MM.1S (cell line): ENCODE results near the gene SPIRE1.

Experiments
- DNase-seq: peaks from one replicate; pipeline ENCODE4 v3.0.0-alpha.2; 2015
- H2AFZ ChIP-seq: fragments of 300-600 bp; sonication (generic); 2 replicates; pipeline ENCODE4 v1.6.0; 2016; ENCODE audit warnings: antibody characterized with exemption, low read length
- H3F3A ChIP-seq: fragments of 300-600 bp; sonication (generic); 2 replicates; pipeline ENCODE4 v1.6.1; 2016; ENCODE audit warnings: mild to moderate bottlenecking, antibody characterized with exemption, low read length, moderate library complexity, mixed read lengths; ENCODE audit not compliant: insufficient read depth
- H3K27ac ChIP-seq: fragments of 300-600 bp; sonication (generic); 2 replicates; pipeline ENCODE4 v1.5.1; 2016; ENCODE audit warnings: mild to moderate bottlenecking, low read length
- H3K27me3 ChIP-seq: fragments of 300-600 bp; sonication (generic); replicated peaks from 2 replicates; pipeline ENCODE4 v1.6.0; 2016; ENCODE audit warnings: low read length; ENCODE audit not compliant: insufficient read depth
- H3K36me3 ChIP-seq: fragments of 300-600 bp; sonication (generic); replicated peaks from 2 replicates; pipeline ENCODE4 v1.6.1; 2016; ENCODE audit warnings: mild to moderate bottlenecking, low read length, mixed read lengths; ENCODE audit not compliant: insufficient read depth
- H3K4me1 ChIP-seq: fragments of 300-600 bp; sonication (generic); 2 replicates; pipeline ENCODE4 v1.6.1; 2016; ENCODE audit warnings: low read length, mixed read lengths
- H3K4me2 ChIP-seq: fragments of 300-600 bp; sonication (generic); 2 replicates; pipeline ENCODE4 v1.6.0; 2016; ENCODE audit warnings: low read depth, low read length
- H3K4me3 ChIP-seq: fragments of 300-600 bp; sonication (generic); 2 replicates; pipeline ENCODE4 v1.5.1; 2016; ENCODE audit warnings: low read length, mixed read lengths
- H3K79me2 ChIP-seq: fragments of 300-600 bp; sonication (generic); 2 replicates; pipeline ENCODE4 v1.6.1; 2016; ENCODE audit warnings: mixed run types, low read length, mixed read lengths
- H3K9ac ChIP-seq: fragments of 300-600 bp; sonication (generic); 2 replicates; pipeline ENCODE4 v1.6.1; 2016; ENCODE audit warnings: low read length, mixed read lengths
- H3K9me2 ChIP-seq: fragments of 300-600 bp; sonication (generic); replicated peaks from 2 replicates; pipeline ENCODE4 v1.6.1; 2016; ENCODE audit warnings: mild to moderate bottlenecking, low read length, mixed read lengths; ENCODE audit not compliant: insufficient read depth
- H3K9me3 ChIP-seq: fragments of 300-600 bp; sonication (generic); replicated peaks from 2 replicates; pipeline ENCODE4 v1.6.1; 2016; ENCODE audit warnings: mild to moderate bottlenecking, low read length, mixed read lengths; ENCODE audit not compliant: insufficient read depth
- H4K20me1 ChIP-seq: fragments of 300-600 bp; sonication (generic); 2 replicates; pipeline ENCODE4 v1.6.1; 2016; ENCODE audit warnings: mild to moderate bottlenecking, low read length, moderate library complexity, mixed read lengths; ENCODE audit not compliant: insufficient read depth
- CTCF ChIP-seq: fragments of 300-600 bp; sonication (generic); IDR thresholded peaks from 2 replicates; pipeline ENCODE4 v1.5.1; 2016; ENCODE audit warnings: antibody characterized with exemption, low read length, mixed read lengths
- EZH2 ChIP-seq: fragments of 300-600 bp; sonication (generic); optimal IDR thresholded peaks from 2 replicates; pipeline ENCODE3; 2017; ENCODE audit warnings: low read depth, mild to moderate bottlenecking, antibody characterized with exemption, low read length, mixed read lengths
- EZH2phosphoT487 ChIP-seq: fragments of 300-600 bp; sonication (generic); IDR thresholded peaks from 2 replicates; pipeline ENCODE4 v1.6.1; 2018; ENCODE audit warnings: antibody characterized with exemption, low read length

The SPIRE1 gene

GRCh38 chr18:12637901-12638643 lies 19.8 kb downstream of the SPIRE1 start:
- Histone ChIP-seq H3K9ac (no peak overlapping the region), H3K4me1 (no peaks in the 10 kb centered on the region), H3K4me2 (no peak overlapping the region), H3K4me3 (no peak overlapping the region), H3F3A (no peaks in the 10 kb centered on the region), H2AFZ (no peak overlapping the region), H3K27me3 (no peaks in the 10 kb centered on the region), H3K36me3 (no peaks in the 10 kb centered on the region), H3K9me3 (no peaks in the 10 kb centered on the region), H4K20me1 (no peaks in the 10 kb centered on the region), H3K9me2 (no peaks in the 10 kb centered on the region), H3K27ac (no peak overlapping the region), H3K79me2 (no peaks in the 10 kb centered on the region)
- no peak for DNase-seq
- TF ChIP-seq CTCF = no peak
- TF ChIP-seq EZH2phosphoT487 = no peak
- TF ChIP-seq EZH2 = no peak

- TF ChIP-seq CTCF (no peak), EZH2 (no peak), EZH2phosphoT487 (no peak)
- no peaks in the 10 kb centered on the region for H3K9me2 ChIP-seq
Measured at GRCh38 chr18:12637393-12637792, 20.5 kb downstream of the SPIRE1 start.

GRCh38 chr18:12631831-12632477 lies 26.0 kb downstream of the SPIRE1 start:
- H3F3A ChIP-seq = no peaks in the 10 kb centered on the region
- no peaks in the 10 kb centered on the region for H3K27me3 ChIP-seq
- no peak overlapping the region for H3K4me2 ChIP-seq
- no peaks in the 10 kb centered on the region for H3K9me2 ChIP-seq
- H4K20me1 ChIP-seq = no peaks in the 10 kb centered on the region
- no peak overlapping the region for H3K27ac ChIP-seq
- H3K36me3 ChIP-seq = no peaks in the 10 kb centered on the region
- no peak overlapping the region for H3K9ac ChIP-seq
- no peak for DNase-seq
- TF ChIP-seq EZH2phosphoT487 (no peak), EZH2 (no peak), CTCF (no peak)
- H3K4me1 ChIP-seq = no peaks in the 10 kb centered on the region
- H3K4me3 ChIP-seq = no peak overlapping the region
- no peaks in the 10 kb centered on the region for H3K9me3 ChIP-seq
- no peaks in the 10 kb centered on the region for H3K79me2 ChIP-seq
- no peak overlapping the region for H2AFZ ChIP-seq

More at GRCh38 chr18:12637393-12637792, 20.5 kb downstream of the SPIRE1 start:
- H3F3A ChIP-seq = no peaks in the 10 kb centered on the region
- H3K4me3 ChIP-seq = no peak overlapping the region
- H3K4me1 ChIP-seq = no peaks in the 10 kb centered on the region
- H3K27me3 ChIP-seq = no peaks in the 10 kb centered on the region
- H3K36me3 ChIP-seq = no peaks in the 10 kb centered on the region
- H3K4me2 ChIP-seq = no peak overlapping the region
- H2AFZ ChIP-seq = no peak overlapping the region
- H3K9me3 ChIP-seq = no peaks in the 10 kb centered on the region
- no peak overlapping the region for H3K27ac ChIP-seq
- DNase-seq = no peak
- H3K9ac ChIP-seq = no peak overlapping the region
- H3K79me2 ChIP-seq = no peaks in the 10 kb centered on the region
- H4K20me1 ChIP-seq = no peaks in the 10 kb centered on the region
